ENCODE measurements around the gene ZNF107.

ZNF107 gene

DNA sequence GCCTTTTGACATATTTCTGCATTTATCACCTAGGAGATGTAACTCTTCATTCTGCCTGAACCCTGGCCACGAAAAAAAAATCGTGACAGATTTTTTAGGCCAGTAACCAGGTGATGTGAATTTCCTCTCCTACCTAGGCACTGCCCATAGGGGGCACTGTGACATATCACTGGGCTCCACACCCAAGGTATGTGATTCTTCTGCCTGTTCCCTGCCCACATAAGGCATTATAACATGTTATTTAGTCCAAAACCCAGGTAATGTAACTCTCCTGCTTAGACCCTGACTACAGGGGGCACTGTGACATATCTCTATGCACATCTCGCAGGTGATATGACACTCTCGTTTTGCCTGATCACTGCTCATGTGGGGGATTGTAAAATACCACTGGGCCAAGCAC lies 29.5 kb upstream of the ZNF107 start:
- TF ChIP-seq SIN3A (IDR thresholded peaks at IDR 0.05; ENCODE audit: borderline replicate concordance, insufficient read depth, low read length) (no peak), TAF1 (IDR thresholded peaks at IDR 0.05; ENCODE audit: borderline replicate concordance, insufficient read depth, low read length) (no peak), FOXP2 (optimal IDR thresholded peaks at IDR 0.05; ENCODE audit: borderline replicate concordance, extremely low read depth, extremely low read length, insufficient read depth) (no peak), POLR2AphosphoS5 (IDR thresholded peaks at IDR 0.05; ENCODE audit: low read depth, low read length) (no peak)
- TF ChIP-seq, protein P1, sequence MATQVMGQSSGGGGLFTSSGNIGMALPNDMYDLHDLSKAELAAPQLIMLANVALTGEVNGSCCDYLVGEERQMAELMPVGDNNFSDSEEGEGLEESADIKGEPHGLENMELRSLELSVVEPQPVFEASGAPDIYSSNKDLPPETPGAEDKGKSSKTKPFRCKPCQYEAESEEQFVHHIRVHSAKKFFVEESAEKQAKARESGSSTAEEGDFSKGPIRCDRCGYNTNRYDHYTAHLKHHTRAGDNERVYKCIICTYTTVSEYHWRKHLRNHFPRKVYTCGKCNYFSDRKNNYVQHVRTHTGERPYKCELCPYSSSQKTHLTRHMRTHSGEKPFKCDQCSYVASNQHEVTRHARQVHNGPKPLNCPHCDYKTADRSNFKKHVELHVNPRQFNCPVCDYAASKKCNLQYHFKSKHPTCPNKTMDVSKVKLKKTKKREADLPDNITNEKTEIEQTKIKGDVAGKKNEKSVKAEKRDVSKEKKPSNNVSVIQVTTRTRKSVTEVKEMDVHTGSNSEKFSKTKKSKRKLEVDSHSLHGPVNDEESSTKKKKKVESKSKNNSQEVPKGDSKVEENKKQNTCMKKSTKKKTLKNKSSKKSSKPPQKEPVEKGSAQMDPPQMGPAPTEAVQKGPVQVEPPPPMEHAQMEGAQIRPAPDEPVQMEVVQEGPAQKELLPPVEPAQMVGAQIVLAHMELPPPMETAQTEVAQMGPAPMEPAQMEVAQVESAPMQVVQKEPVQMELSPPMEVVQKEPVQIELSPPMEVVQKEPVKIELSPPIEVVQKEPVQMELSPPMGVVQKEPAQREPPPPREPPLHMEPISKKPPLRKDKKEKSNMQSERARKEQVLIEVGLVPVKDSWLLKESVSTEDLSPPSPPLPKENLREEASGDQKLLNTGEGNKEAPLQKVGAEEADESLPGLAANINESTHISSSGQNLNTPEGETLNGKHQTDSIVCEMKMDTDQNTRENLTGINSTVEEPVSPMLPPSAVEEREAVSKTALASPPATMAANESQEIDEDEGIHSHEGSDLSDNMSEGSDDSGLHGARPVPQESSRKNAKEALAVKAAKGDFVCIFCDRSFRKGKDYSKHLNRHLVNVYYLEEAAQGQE (IDR thresholded peaks at IDR 0.05; ENCODE audit: insufficient read depth in 1 of 2, low read depth in 2 of 2, low read length in 2 of 2), result no peak

DNA sequence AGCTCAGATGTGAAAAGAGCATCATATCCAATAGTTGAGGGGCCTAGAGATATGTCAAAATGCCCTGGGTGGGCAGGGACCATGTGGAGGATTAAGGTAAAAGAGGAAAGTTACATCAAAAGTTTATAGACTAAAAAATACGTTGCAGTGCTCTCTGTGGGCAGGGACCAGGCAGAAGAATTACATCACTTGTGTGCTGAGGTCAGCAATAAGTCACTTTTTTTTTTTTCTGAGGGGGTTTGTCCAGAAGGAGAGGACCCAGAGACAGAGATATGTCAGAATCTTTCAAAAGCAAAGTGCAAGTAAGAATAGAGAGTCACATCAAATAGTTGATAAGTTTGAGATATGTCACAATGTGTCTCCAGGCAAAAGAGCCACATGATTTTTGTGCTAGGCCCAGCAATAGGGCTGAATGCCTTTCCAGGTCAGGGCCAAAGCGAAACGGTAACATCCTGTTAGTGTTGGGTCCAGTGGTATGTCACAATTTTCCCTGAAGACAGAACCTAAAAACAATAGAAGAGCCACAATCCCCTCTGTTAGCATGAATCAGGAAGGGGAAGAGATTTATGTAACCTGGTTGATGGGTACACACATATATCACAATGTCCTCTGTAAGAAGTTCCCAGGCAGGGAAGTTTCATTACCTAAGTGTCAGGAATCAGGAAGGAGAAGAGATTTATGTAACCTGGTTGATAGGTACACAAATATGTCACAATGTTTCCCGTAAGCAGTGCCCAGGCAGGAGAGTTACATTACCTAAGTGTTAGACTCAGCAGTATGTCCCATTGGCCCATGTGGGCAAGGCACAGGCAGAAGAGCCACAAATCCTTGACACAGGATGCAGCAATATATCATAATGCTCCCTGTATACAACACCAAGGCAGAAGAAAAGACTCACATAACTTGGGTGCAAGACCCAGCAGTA lies 28.1 kb upstream of the ZNF107 start:
- TF ChIP-seq POLR2AphosphoS5 (IDR thresholded peaks at IDR 0.05; ENCODE audit: low read depth, low read length) (no peak), TAF1 (IDR thresholded peaks at IDR 0.05; ENCODE audit: borderline replicate concordance, insufficient read depth, low read length) (no peak), SIN3A (IDR thresholded peaks at IDR 0.05; ENCODE audit: borderline replicate concordance, insufficient read depth, low read length) (no peak), FOXP2 (optimal IDR thresholded peaks at IDR 0.05; ENCODE audit: borderline replicate concordance, extremely low read depth, extremely low read length, insufficient read depth) (no peak)
- TF ChIP-seq, protein P1 (IDR thresholded peaks at IDR 0.05; ENCODE audit: insufficient read depth in 1 of 2, low read depth in 2 of 2, low read length in 2 of 2), result no peak

DNA sequence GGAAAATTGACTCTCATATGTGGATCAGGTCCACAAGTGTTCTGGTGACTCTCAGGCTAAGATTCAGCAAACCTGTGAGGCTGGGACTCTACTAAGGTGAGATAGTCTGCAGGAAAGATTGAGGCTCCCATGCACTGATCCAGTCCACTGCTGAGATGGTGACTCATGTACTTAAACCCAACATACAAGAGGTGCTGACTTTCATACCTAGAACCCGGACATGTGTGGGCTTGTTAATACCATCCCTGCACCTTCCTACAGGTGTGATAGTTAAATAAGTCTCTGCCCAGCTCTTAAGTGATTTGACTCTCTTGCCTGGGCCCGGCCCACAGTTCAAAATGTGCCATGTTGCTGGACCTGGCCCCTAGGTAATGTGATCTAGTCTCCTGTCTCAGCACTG lies 27.1 kb upstream of the ZNF107 start:
- TF ChIP-seq, protein P1 (IDR thresholded peaks at IDR 0.05; ENCODE audit: insufficient read depth in 1 of 2, low read depth in 2 of 2, low read length in 2 of 2), result no peak

DNA sequence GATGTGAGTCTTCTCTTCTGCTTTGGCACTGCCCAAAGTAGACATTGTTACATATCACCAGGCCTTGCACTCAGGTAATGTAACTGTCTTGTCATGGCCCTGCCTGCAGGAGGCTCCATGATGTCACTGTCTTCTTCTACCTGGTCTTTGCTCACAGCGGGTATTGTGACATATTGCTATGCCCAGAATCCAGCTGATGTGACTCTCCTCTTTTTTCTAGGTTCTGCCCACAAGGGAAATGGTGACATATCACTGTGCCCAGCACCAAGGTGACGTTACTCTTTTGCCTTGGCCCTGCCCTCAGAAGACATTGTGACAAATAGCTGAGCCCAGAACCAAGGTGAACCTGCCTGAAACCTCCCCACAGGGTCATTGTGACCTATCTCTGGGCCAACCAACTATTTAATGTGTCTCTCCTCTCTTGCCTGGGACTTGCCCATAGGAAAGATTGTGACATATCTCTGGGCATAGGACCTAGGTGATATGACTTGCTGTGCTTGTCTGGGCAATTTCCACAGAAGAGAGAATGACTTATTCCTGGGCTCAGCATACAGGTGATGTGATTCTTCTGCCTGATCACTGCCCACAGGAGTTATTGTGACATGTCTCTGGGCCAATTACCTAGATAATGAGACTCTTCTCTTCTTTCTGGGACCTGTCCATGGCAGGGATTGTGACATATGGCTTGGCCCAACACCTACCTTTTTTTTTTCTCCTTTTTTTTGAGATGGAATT lies 26.5 kb upstream of the ZNF107 start:
- TF ChIP-seq SIN3A (IDR thresholded peaks at IDR 0.05; ENCODE audit: borderline replicate concordance, insufficient read depth, low read length) (no peak), POLR2AphosphoS5 (IDR thresholded peaks at IDR 0.05; ENCODE audit: low read depth, low read length) (no peak), FOXP2 (optimal IDR thresholded peaks at IDR 0.05; ENCODE audit: borderline replicate concordance, extremely low read depth, extremely low read length, insufficient read depth) (no peak), TAF1 (IDR thresholded peaks at IDR 0.05; ENCODE audit: borderline replicate concordance, insufficient read depth, low read length) (no peak)
- TF ChIP-seq, protein P1 (IDR thresholded peaks at IDR 0.05; ENCODE audit: insufficient read depth in 1 of 2, low read depth in 2 of 2, low read length in 2 of 2), result no peak

Measured in PFSK-1 (cell line).